SK-N-SH (cell line): ENCODE measurements around the gene LHPP. TPM values are rescaled to one million over a fixed set of nuclear protein-coding genes. Genes with fewer than 3 reads are reported as not detected.

ENCODE experiments used
- CTCF ChIA-PET: fragments of 300-600, 350-600 bp; formaldehyde crosslinking; extraction: SDS; loops from one replicate; lab custom pipeline; 2021; lab: Yijun Ruan, JAX
- POLR2A ChIA-PET: fragments of 350-600 bp; sonication (Branson Sonifier 250); formaldehyde crosslinking; extraction: SDS; loops from one replicate; lab custom pipeline; 2020; ENCODE audit warnings: antibody characterized with exemption, inconsistent platforms; lab: Yijun Ruan, JAX
- DNase-seq: peaks from one replicate; pipeline ENCODE4 v3.0.0; 2012
- H2AFZ ChIP-seq: fragments of 200-600 bp; sonication (generic); 2 replicates; pipeline ENCODE4 v1.8.1; 2016; ENCODE audit warnings: antibody characterized with exemption, mild to moderate bottlenecking, low read depth
- H3F3A ChIP-seq: fragments of 200-600 bp; sonication (generic); replicated peaks from 2 replicates; pipeline ENCODE3; 2016; ENCODE audit warnings: antibody characterized with exemption, mild to moderate bottlenecking; ENCODE audit not compliant: insufficient read depth
- H3K27ac ChIP-seq, 2 experiments: fragments of 200-500 bp in 1 of 2; fragments of 200-600 bp in 1 of 2; sonication (Bioruptor generic) in 1 of 2; sonication (generic), shearing (Covaris generic) in 1 of 2; 2 replicates each; pipeline versions ENCODE4 v1.5.1 to v1.6.1; 2014 to 2016; ENCODE audit warnings: low read depth in 2 of 2, inconsistent platforms in 1 of 2, low read length in 1 of 2, mild to moderate bottlenecking in 1 of 2, mixed read lengths in 1 of 2
- H3K27me3 ChIP-seq: fragments of 200-600 bp; sonication (generic), shearing (Covaris generic); 2 replicates; pipeline ENCODE4 v1.6.1; 2016; ENCODE audit warnings: mixed run types; ENCODE audit not compliant: insufficient read depth
- H3K36me3 ChIP-seq, 2 experiments: fragments of 200-500 bp in 1 of 2; fragments of 200-600 bp in 1 of 2; sonication (Bioruptor generic) in 1 of 2; sonication (generic) in 1 of 2; replicated peaks in 1 of 2; 2 replicates each; pipeline versions ENCODE3 to v1.5.1; 2014 to 2016; ENCODE audit warnings: low read length in 1 of 2, mild to moderate bottlenecking in 1 of 2; ENCODE audit not compliant: insufficient read depth in 2 of 2, control insufficient read depth in 1 of 2
- H3K4me1 ChIP-seq, 2 experiments: fragments of 200-500 bp in 1 of 2; fragments of 200-600 bp in 1 of 2; sonication (Bioruptor generic) in 1 of 2; sonication (generic), shearing (Covaris generic) in 1 of 2; 2 replicates each; pipeline versions ENCODE4 v1.5.1 to v1.6.1; 2014 to 2016; ENCODE audit warnings: low read depth in 1 of 2, low read length in 1 of 2, mixed run types in 1 of 2; ENCODE audit not compliant: insufficient read depth in 2 of 2, control insufficient read depth in 1 of 2
- H3K4me2 ChIP-seq: fragments of 200-600 bp; sonication (generic), shearing (Covaris generic); 2 replicates; pipeline ENCODE4 v1.6.1; 2017; ENCODE audit warnings: mixed run types
- H3K4me3 ChIP-seq, 2 experiments: fragments of 200-500 bp in 1 of 2; fragments of 200-600 bp in 1 of 2; sonication (Bioruptor generic) in 1 of 2; sonication (generic), shearing (Covaris generic) in 1 of 2; 2 replicates each; pipeline versions ENCODE4 v1.5.1 to v1.8.1; 2014 to 2016; ENCODE audit warnings: low read depth in 2 of 2, inconsistent platforms in 1 of 2, low read length in 1 of 2, mild to moderate bottlenecking in 1 of 2, mixed read lengths in 1 of 2, moderate library complexity in 1 of 2
- H3K79me2 ChIP-seq: fragments of 200-600 bp; sonication (generic); 2 replicates; pipeline ENCODE4 v1.8.1; 2017; ENCODE audit warnings: mild to moderate bottlenecking; ENCODE audit not compliant: insufficient read depth
- H3K9ac ChIP-seq: fragments of 200-600 bp; sonication (generic); 2 replicates; pipeline ENCODE4 v1.6.1; 2017; ENCODE audit warnings: mixed run types
- H3K9me2 ChIP-seq: fragments of 200-600 bp; sonication (generic); 2 replicates; pipeline ENCODE4 v1.6.1; 2017; ENCODE audit warnings: mixed run types
- H3K9me3 ChIP-seq: fragments of 200-600 bp; sonication (generic); 2 replicates; pipeline ENCODE4 v1.6.1; 2017; ENCODE audit warnings: mixed run types, mild to moderate bottlenecking, moderate library complexity
- H4K20me1 ChIP-seq: fragments of 200-600 bp; sonication (generic); 2 replicates; pipeline ENCODE4 v1.6.1; 2017; ENCODE audit warnings: mild to moderate bottlenecking, mixed run types; ENCODE audit not compliant: insufficient read depth
- CHD2 ChIP-seq: fragments of 150-350 bp; IDR thresholded peaks from 2 replicates; pipeline ENCODE4 v1.6.1; 2018; ENCODE audit warnings: low read length; ENCODE audit not compliant: partially characterized antibody
- EZH2phosphoT487 ChIP-seq: fragments of 200-600 bp; sonication (generic); IDR thresholded peaks from 2 replicates; pipeline ENCODE4 v1.6.1; 2017; ENCODE audit warnings: low read depth, mixed run types, mild to moderate bottlenecking, antibody characterized with exemption, moderate library complexity, borderline replicate concordance
- FOXJ3 ChIP-seq: sonication (generic); formaldehyde crosslinking; IDR thresholded peaks from 2 replicates; pipeline ENCODE4 v1.5.1; 2020; ENCODE audit warnings: mild to moderate bottlenecking, missing genetic modification reagents
- NRF1 ChIP-seq: IDR thresholded peaks from 2 replicates; pipeline ENCODE4 v1.6.1; 2012; ENCODE audit warnings: low read depth, mild to moderate bottlenecking, low read length
- POLR2AphosphoS5 ChIP-seq: IDR thresholded peaks from 2 replicates; pipeline ENCODE4 v1.6.1; 2012; ENCODE audit warnings: low read depth, low read length
- RAD21 ChIP-seq: IDR thresholded peaks from 2 replicates; pipeline ENCODE4 v1.6.1; 2012; ENCODE audit warnings: mild to moderate bottlenecking, low read length
- RFX5 ChIP-seq: IDR thresholded peaks from 2 replicates; pipeline ENCODE4 v1.6.1; 2012; ENCODE audit warnings: mild to moderate bottlenecking, improper control_type of control experiment, low read length
- SIN3A ChIP-seq: IDR thresholded peaks from 2 replicates; pipeline ENCODE4 v1.6.1; 2012; ENCODE audit warnings: low read depth, mild to moderate bottlenecking, low read length, moderate library complexity, borderline replicate concordance
- ZBTB33 ChIP-seq: IDR thresholded peaks from 2 replicates; pipeline ENCODE4 v1.4.0; 2012; ENCODE audit warnings: low read depth, borderline replicate concordance
- WGBS: methylation state at CpG from one replicate; pipeline ENCODE4 v1.1.6; 2017; ENCODE audit warnings: low lambda C conversion rate; 5-methylcytosine and 5-hydroxymethylcytosine counted together
- polyA plus RNA-seq, 3 experiments: library from polyadenylated mRNA; depleted of rRNA; stranded (reverse); fragments of >200 nt; gene quantifications; 2 replicates each; pipeline ENCODE4 v1.2.3, GENCODE V29; 2012

The LHPP gene
- polyA plus RNA-seq, 1 of the 3 experiments (the other 2 are of a cell fraction) = 29.8 TPM

DNA sequence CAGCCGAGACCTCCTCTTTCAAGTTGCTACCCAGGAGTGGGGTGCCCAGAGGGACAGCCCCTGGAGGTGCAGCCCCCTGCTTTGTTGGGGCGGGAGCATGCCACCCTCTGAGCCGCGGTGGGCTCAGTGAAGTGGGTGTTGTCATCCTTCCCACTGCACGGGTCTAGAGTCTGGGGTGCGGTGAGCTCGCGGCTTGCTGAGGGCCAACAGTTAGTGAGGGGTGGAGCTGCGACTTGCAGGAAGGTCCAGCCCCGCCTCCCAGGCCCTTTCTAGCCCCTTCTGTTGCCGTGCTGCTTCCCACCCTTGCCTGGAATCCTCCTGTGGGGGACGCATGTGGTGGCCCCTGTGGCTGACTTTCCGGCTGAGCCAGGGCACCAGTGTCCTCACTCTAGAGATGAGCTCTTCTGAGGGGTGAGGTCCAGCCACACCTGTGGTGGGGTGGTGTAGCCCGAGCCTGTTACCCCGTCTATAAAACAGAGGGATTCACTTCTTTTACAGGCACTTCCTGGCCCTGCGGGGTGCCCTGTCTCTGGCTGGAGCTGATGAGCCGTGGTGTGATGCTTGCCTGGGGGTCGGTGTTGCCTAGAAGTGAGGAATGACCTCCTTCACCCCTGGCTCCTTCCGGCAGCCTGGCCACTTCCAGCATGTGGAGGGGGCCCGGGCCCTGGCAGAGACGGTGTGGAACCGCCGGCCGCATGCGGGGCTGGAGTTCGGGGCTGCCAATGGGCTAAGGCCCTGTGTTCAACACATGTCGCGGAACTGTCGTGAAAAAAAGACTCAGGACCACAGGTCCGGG lies 154.6 kb downstream of the LHPP start:
- 90% methylated on average over 8 of the region's 30 CpGs for WGBS
- TF ChIP-seq RFX5 (no peak), CHD2 (no peak), POLR2AphosphoS5 (no peak), SIN3A (no peak), FOXJ3 (CRISPR knock-in tag) (no peak)
- peaks cover 0 to 6% of the 10 kb centered on the region in 2 experiments for H3K36me3 ChIP-seq
- no peaks in the 10 kb centered on the region for H3F3A ChIP-seq
- ChIA-PET POLR2A (no interaction called here), CTCF (interaction anchor here (1.6 kb wide), 1 partner anchor 8 kb away, joined by 3 read pairs; no protein-coding TSS in a partner anchor)
- H3K9ac ChIP-seq = no peak overlapping the region
- no peaks in the 10 kb centered on the region for H3K9me2 ChIP-seq
- H3K79me2 ChIP-seq = no peaks in the 10 kb centered on the region
- H3K27ac ChIP-seq = no peak overlapping the region
- no peak overlapping the region for H3K4me3 ChIP-seq
- H3K27me3 ChIP-seq = no peaks in the 10 kb centered on the region
- peaks cover 0 to 14% of the 10 kb centered on the region in 2 experiments; a peak in 1 of 4 replicates for H3K4me1 ChIP-seq
- DNase-seq = no peak
- no peaks in the 10 kb centered on the region for H4K20me1 ChIP-seq
- no peak overlapping the region for H2AFZ ChIP-seq
- H3K4me2 ChIP-seq = no peak overlapping the region
- H3K9me3 ChIP-seq = no peaks in the 10 kb centered on the region

GRCh38 chr10:124616836-124617130 lies 155.2 kb downstream of the LHPP start:
- no peaks in the 10 kb centered on the region for H3F3A ChIP-seq
- H4K20me1 ChIP-seq = no peaks in the 10 kb centered on the region
- ChIA-PET POLR2A (no interaction called here), CTCF (no interaction called here)
- H3K4me2 ChIP-seq = no peak overlapping the region
- H3K4me1 ChIP-seq = peaks cover 0 to 14% of the 10 kb centered on the region in 2 experiments; a peak in 1 of 4 replicates
- no peaks in the 10 kb centered on the region for H3K79me2 ChIP-seq
- no peak overlapping the region for H3K9ac ChIP-seq
- no peak overlapping the region for H3K27ac ChIP-seq
- TF ChIP-seq NRF1 = no peak
- TF ChIP-seq ZBTB33 = no peak
- TF ChIP-seq EZH2phosphoT487 = no peak
- no peak for TF ChIP-seq RAD21
- no peak overlapping the region for H2AFZ ChIP-seq
- no peaks in the 10 kb centered on the region for H3K9me3 ChIP-seq
- WGBS = no CpG with 5 or more reads among the region's 4 CpGs
- no peak overlapping the region for H3K4me3 ChIP-seq
- H3K9me2 ChIP-seq = no peaks in the 10 kb centered on the region
- no peaks in the 10 kb centered on the region for H3K27me3 ChIP-seq
- peaks cover 0 to 6% of the 10 kb centered on the region in 2 experiments for H3K36me3 ChIP-seq
- no peak for DNase-seq
